Activated naive CD4-positive, alpha-beta T cell treated with anti-CD3 and anti-CD28 coated beads, Interleukin-2, amount 50 U/mL, for 16 hours (primary cell): Measurements from ENCODE around the gene CLIP3.
A peak's percentile ranks its signal among the peaks of the same experiment; 100 is the strongest.
"Not testable (repeated sequence)": the region's sequence is repeated elsewhere in the genome, so short reads cannot be mapped to it uniquely, and the experiment has no call there.

ENCODE experiments used
- DNase-seq: peaks from one replicate; pipeline ENCODE4 v3.0.0-alpha.2; 2020

Gene CLIP3

DNA sequence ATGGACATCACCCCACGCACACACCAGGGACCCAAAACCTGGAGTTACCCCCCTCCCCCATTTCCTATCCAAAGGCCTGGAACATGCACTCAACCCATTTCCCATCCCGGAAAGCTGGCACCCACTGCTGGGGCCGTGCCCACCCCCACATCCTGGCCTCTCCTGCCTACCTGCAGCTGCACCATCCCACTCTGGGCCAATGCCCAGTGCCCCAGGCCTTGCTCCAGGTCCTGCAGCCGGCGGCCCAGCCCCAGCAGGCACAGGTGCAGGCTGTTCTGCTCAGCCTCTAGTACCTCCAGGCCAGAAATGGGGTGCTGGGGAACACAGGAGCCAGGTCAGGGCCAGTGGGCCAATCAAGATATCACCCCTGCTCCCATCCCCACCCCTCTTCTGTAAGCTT lies 25.7 kb downstream of the CLIP3 start:
- DNase-seq, result no peak

DNA sequence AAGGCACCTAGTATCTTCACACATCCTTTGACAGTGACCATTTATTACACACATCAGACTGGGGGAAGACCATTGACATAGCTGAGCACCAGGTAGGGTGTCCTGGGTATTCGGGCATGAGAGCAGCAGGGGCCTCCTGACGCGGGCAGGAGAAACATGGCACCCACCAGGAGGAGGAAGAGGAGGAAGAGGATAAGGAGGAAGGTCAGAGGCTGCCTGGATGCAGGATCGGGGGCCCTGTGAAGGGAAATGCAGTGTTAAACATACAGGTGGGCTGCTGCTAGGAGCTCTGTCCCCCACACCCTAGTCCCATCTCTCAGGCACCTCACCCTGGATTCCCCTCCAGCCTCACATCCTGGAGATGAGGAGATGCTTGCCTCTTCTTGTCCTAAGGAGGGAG lies 29.4 kb downstream of the CLIP3 start:
- no peak for DNase-seq

DNA sequence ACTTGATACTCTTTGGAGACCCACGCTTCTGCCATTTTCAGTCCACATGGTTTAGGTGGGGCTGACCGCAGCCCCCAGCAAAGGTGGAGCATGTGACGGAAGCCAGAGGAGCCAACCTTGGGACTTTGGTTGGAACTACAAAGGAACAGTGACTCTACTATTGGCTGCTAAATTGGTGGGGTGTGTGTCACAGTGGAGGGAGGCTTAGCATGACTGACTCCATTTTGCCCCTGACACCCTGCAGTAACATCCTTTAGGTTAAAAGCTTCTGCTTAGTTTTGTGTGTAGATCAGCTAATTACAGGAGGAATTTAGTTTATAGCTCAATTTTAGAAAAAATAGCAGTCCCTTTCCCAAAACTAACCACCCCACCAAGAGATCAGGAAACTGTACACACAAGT lies 31.1 kb downstream of the CLIP3 start:
- DNase-seq, result no peak

DNA sequence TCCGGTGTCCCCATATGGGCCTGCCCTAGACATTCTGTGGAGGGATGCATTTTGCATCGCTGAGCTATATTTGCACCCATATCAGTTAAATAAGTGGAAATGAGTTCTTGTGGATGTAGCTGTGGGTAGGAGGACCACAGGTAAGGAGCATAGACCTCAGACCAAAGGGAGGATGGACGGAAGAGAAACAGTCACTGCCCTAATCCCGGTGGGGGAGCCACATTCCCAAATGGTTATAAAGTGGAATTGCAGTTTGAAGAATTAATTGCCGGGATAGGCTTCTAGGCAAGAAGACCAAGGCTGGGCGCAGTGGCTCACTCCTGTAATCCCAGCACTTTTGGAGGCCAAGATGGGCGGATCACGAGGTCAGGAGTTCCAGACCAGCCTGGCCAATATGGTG lies 35.9 kb downstream of the CLIP3 start:
- no peak for DNase-seq

DNA sequence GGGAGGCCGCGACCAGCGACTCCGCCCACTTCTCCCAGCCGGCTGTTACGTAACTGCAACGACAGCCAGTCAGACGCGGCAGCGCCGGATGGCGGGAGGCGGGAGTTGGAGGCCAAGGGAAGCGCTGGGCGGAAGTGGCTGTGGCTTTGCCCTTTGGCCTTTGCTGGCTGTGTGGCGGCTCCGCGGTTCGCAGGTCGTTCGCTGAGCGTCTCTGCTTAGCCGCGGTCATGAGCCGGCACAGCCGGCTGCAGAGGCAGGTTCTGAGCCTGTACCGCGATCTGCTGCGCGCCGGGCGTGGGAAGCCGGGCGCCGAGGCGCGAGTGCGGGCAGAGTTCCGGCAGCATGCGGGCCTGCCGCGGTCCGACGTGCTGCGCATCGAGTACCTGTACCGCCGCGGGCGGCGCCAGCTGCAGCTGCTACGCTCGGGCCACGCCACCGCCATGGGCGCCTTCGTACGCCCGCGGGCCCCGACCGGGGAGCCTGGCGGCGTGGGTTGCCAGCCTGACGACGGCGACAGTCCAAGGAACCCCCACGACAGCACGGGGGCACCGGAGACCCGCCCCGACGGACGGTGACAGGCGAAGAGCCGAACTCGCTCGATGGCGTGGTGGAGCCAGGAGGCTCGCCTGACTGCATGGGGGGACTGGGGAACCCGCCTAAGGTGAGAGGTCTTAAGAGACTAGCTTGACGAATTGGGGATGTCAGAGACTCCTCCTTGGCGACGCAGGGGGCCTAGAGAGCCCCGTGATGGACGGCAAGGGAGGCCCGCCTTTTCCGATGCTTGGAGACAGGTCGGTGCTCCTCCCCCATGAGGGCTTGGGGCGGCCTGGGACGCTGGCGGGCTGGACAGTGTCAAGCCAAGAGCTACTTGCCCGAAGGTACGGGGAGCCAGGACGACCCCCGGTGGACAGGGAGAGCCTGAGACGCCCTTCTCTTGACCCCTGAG lies 37.4 kb downstream of the CLIP3 start, which contains the start of gene SDHAF1:
SDHAF1 (plus strand) TSS at position 141 of the 946 bp plus-strand sequence; CDS start at position 228, 87 bp downstream.
- DNase-seq, result peak; percentile 95

DNA sequence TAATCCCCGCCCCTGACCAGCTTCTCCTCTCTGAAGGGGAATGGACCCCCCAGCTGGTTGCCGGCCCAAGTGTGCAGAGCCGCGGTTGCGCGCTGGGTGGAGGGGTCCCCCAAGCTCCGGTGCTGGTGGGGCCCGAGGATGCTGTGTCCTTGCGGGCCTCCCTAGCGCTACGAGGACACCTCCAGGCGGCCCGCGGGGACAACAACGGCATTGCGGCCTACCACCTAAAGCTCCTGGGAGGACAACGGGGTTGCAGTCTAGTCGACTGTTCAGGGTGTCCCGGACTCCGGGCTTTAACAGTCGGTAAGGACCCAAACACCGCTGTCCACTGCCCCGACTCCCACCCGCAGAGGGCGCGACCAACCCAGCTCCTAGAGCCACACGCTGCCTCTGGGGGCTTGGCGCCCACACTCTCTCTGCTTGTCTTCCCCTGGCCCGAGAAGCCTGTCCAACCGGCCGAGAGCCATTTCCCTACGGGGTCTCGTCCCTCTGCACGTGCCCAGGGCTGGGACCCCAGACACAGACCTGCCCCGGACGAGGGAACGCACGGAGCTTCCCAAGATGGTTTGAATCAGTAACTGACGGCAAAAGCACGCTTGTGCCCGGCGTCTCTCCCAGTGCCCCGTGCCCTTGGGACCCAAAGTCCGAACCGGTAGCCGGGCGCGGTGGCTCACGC lies 38.6 kb downstream of the CLIP3 start:
- DNase-seq, result no peak

DNA sequence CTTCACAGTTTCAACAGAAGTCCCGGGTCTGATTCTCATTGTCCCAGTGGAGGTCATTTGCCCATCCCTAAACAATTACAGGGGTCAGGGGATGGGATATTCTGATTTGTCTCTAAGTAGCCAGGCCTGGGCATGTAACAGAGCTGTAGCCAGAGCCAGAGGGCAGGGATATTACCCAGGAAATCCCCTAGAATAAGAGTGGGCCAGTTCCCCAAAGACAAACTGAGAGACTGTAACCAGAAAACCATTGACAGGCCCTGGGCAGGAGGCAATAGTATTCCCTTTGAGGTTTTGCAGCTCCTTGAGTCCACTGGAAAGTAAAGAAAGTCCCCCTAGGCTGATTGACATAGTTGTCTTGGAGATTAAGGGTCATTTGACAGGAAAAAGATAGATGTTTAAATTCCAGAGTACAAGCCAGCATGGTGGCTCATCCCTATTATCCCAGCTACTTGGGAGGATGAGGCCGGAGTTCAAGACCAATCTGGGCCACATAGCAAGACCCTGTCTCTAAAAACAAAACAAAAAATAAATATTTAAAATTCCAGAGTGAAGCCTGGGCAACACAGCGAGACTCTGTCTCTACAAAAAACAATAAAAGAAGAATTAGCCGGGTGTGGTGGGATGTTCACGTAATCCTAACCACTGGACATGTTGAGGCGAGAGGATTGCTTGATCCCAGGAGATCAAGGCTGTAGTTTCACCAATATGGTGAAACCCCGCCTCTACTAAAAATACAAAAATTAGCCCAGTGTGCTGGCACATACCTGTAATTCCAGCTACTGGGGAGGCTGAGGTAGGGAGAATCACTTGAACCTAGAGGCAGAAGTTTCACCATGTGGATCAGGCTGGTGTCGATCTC lies 39.5 kb downstream of the CLIP3 start:
- DNase-seq, result no peak

DNA sequence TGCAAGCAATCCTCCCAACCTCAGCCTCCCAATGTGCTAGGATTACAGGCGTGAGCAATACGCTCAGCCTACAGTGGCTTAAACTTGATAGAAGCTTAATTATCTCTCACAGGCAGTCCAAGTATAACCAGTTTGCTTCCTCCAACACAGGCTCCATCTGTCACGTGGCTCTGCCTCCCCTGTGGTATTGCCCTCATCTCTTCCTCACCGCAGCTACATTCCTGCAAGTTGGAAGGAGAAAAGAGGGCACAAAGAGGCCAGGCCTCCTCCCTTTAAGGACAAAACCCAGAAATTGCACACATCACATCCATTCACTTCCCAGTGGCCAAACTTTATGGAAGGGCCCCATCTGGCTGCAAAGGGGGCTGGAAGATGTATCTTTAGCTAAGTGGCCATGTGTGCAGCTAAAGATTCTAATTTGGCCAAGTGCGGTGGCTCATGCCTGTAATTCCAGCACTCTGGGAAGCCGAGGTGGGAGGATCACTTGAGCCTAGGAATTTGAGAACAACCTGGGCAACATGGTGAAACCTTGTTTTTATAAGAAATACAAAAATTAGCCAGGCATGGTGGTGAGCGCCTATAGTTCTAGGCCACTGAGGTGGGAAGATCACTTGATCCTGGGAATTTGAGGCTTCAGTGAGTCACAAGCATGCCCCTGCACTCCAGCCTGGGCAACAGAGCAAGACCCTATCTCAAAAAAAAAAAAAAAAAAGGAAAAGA lies 40.8 kb downstream of the CLIP3 start:
- no peak for DNase-seq

DNA sequence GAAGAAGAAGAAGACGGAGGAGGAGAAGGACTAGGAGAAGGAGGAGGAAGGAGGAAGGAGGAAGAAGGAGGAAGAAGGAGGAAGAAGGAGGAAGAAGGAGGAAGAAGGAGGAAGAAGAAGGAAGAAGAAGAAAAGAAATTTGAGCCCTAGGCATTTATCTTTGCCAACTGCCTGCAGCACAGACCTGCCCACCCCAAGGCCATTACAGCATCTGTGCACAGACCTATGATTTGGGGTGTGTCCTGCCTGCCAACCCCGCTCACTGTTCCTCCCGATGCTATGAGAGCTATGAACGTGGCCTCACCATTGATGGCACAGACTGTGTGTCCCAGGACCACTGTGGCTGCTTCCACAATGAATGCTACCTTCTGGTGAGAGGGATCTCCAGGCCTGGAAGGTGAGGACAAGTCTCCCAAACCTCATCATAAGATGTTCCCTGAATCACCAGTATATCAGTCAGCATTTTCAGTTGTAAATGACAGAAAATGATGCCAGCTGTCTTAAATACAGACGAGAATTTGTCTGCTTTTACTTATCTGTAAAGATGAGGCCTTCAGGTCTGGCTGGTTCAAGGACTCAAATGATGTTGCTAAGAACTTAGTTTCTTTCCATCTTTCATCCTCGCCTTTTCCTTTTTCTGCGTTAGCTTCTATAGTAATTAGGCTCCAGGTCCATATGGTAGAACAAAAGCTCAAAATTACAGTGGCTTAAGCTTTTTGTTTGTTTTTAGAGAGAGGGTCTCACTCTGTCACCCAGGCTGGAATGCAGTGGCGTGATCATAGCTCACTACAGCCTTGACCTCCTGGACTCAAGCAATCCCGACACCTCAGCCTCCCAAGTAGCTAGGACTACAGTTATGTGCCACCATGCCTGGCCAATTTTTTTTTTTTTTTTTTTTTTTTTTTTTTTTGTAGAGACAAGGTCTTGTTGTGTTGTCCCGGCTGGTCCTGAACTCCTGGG lies 41.6 kb downstream of the CLIP3 start:
- DNase-seq, result no peak

DNA sequence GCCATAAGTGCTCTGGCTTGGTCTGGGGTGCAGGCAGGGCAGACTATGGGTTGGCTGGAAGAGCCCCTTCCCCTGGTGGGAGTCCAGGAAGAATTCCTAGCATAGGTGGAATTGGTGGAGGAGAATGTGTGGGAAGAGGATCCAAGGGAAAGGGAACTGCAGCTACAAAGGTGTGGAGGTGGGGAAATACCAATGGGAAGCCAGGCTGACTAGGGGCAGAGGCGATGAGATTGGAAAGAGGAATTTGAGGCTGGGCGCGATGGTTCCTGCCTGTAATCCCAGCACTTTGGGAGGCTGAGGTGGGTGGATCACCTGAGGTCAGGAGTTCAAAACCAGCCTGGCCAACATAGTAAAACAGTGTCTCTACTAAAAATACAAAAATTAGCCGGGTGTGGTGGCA lies 42.5 kb downstream of the CLIP3 start:
- no peak for DNase-seq

DNA sequence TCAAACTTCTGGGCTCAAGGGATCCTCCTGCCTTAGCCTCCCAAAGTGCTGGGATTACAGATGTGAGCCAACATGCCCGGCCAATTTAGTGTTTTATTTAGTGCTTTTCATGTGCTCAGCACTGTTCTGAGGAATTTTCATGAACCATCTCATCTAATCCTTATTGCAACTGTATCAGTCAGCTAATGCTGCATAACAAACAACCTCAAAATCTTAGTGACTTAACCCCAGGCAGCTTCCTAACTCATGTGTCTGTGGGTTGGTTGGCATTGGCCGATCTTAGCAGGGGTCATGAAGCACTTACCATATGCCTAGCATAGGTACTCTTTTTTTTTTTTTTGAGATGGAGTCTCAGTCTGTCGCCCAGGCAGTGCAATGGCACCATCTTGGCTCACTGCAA lies 43.8 kb downstream of the CLIP3 start:
- DNase-seq, result no peak

DNA sequence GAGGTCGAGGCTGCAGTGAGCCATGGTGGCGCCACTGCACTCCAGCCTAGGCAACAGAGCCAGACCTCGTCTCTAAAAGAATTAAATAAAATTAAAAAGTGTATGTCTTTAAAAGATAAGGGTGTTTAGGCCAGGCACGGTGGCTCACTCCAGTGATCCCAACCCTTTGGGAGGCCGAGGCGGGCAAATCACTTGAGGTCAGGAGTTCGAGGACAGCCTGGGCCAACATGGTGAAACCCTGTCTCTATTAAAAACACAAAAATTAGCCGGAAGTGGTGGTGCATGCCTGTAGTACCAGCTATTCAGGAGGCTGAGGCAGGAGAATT lies 45.1 kb downstream of the CLIP3 start:
- no peak for DNase-seq

DNA sequence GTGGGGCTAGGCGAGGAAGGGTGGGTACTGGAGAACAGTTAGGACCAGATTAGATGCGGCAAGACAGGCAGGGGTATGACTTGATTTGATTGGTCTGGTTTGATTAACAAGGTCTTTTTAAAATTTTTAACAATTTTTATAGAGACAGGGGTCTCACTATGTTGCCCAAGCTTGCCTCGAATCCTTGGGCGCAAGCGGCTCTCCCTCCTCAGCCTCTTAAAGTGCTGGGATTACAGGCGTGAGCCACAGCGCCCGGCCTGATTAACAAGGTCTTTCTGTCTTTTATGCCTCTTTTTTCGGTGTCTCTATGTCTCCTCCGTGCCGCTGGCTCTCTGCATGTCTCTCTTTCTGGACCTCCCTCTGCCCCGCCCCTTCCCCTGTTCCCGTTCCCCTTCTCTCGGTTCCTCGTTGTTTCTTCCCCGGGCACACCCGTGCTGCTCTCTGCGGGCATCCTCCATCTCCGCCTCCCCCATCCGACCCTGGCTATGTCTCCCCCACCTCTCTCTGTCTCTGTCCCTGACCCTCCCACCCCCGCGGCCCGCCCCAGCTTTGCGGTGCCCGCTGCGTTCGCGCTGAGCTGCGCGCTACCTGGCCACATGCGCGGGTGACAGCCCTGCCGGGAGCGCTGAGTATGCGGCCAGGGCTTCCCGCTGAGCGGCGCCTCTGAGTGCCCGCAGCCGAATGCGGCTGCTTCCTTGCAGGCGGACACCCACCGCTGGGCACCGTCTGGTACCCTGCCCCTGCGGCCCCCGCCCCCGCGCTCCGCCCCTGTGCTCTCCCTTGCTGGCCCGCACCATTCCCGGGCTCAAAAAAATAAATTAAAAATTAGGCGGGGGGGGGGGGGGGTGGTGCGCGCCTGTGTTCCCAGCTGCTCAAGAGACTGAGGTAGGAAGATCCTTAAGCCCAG lies 45.8 kb downstream of the CLIP3 start:
- DNase-seq, result peak; percentile 26

DNA sequence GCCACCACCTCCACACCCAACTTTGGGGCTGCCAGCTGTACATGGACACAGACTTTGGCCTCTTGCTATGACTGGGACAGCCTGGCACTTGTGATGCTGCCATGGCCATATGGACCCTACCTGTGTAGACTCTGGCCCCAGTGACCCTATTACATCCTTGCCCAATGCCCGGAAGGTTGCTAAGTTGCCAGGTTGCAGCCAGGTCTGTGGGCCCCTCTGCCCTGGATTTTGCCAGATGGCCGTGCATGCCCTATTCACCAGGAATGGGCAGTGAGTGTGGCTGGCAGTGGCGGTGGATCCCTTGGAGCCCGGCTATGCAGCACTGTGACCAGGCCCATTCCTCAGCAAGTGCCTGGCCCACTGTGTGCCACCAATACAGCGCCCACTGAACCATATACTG lies 46.6 kb downstream of the CLIP3 start:
- DNase-seq, result no peak

DNA sequence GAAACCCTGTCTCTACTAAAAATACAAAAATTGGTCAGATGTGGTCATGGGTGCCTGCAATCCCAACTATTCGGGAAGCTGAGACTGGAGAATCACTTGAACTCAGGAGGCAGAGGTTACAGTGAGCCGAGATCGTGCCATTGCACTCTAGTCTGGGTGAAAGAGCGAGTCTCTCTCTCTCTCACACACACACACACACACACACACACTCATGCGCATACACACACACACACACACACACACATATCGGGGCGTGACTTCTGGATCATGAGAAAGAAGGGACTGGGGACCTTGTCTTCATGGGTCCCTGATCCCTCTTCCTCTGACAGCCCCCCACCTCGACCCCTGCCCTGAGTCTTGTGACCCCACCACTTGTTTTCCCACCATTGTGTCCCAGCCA lies 49.5 kb downstream of the CLIP3 start:
- DNase-seq, result no peak

DNA sequence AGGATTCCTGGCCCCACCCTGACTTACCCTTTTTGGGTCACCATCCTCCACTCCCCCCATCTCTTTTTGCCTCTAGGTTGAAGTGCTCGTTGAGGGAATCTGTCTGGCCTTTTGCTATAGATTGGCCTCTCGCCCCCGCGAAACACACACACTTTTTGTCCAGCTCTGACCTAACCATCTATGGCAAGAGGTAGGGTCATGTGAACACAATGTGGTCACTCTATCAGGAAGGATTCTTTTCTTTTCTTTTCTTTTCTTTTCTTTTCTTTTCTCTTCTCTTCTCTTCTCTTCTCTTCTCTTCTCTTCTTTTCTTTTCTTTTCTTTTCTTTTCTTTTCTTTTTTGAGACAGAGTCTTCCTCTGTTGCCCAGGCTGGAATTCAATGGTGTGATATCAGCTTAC lies 51.7 kb downstream of the CLIP3 start:
- not testable (repeated sequence) for DNase-seq

DNA sequence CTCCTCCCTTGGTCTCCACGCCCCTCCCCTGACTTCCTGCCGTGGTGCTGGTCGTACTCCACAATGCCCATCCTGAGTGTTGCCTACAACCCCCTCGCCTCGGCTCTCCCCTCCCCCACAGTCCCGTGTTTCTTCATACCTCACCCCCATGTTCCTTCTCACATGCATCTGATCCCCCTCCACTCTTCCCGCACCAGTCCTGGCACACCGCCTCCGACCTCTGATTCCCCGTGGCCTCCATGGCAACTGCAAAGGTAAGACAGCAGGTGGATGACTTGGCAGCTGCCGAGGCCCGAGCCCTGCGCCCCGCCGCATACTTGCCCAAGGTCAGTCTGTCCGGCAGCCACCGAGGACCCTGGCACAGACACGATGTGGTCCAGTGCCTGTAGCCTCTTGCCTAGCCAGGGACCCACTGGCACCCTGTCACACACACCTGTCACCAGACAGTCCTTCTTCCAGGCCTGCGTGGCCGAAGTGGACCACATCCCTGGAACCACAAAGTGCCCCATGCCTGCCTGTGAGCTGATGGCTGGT lies 53.8 kb downstream of the CLIP3 start:
- DNase-seq, result no peak

DNA sequence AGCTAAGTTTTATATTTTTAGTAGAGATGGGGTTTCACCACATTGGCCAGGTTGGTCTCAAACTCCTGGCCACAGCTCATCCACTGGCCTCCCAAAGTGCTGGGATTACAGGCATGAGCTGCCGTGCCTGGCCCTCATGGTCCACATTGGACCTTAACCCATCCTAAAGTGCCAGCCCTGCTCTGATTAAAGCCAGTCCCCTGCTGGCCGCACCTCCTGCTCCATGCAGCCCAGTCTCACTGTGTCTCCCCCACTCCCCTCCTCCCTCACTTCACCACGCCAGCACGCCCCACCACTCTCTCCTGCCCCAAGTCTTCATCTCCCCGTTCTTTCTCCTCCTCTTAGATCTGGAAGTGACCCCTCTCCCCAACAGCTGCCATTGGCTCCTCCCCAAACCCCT lies 54.4 kb downstream of the CLIP3 start:
- no peak for DNase-seq

DNA sequence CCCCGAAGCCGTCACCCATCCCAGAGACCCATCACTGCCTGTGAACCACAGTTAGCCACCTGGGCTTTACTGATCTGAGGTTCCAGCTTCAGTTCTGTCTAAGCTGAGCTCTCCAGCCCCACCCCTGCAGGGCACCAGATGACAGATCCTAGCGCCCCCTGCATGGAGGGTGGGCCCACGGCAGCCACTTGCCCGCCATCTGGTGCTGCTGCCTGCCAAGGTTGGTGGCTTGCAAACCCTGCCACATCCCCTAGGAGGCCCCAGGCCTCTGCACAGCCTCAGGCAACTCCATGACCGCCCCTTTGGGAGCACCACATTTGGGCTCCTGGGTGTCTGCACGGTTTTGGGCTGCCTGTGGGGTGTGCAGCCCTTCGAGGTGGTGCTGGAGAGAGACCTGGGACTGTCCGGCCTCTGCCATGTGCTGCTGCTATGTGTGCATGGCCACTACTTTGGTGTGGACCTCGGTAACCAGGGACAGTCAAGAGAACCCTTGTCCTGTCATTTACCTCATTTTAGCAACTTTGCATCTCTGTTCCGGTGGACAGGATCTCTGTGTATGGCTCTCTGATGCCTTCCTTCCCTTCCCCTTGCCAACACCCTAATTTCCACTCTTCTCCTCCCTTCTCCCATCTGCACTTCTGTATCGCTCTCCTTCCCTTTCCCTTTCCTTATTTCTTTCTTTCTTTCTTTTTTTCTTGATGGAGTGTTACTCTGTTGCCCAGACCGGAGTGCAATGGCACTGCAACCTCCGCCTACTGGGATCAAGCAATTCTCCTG lies 55.0 kb downstream of the CLIP3 start:
- no peak for DNase-seq
